GM21619 (cell line): Measurements from ENCODE around the gene KCNG3.

Source experiments
- ATAC-seq: cut with Tn5 transposase; IDR thresholded peaks from one replicate; pipeline ENCODE4 v1.9.1; 2021; ENCODE audit not compliant: unreplicated experiment

The KCNG3 gene

GRCh38 chr2:42486145-42486906 lies 7.5 kb downstream of the KCNG3 start:
- no peak for ATAC-seq

- ATAC-seq, result no peak
Observed at GRCh38 chr2:42480402-42480801, 13.4 kb downstream of the KCNG3 start.

- ATAC-seq, result no peak
Observed at GRCh38 chr2:42474765-42475454, 18.9 kb downstream of the KCNG3 start.

GRCh38 chr2:42470706-42471105 lies 23.1 kb downstream of the KCNG3 start:
- no peak for ATAC-seq

GRCh38 chr2:42464631-42465030 lies 29.2 kb downstream of the KCNG3 start:
- ATAC-seq, result no peak

- no peak for ATAC-seq
Observed at GRCh38 chr2:42463570-42463969, 30.2 kb downstream of the KCNG3 start.

GRCh38 chr2:42459296-42459695 lies 34.5 kb downstream of the KCNG3 start:
- no peak for ATAC-seq

GRCh38 chr2:42458396-42458795 lies 35.4 kb downstream of the KCNG3 start:
- ATAC-seq, result no peak

- ATAC-seq, result no peak
Observed at GRCh38 chr2:42457011-42457410, 36.8 kb downstream of the KCNG3 start.

GRCh38 chr2:42456126-42456839 lies 37.5 kb downstream of the KCNG3 start:
- no peak for ATAC-seq

GRCh38 chr2:42452545-42452944 lies 41.2 kb downstream of the KCNG3 start:
- no peak for ATAC-seq

- ATAC-seq, result no peak
Observed at GRCh38 chr2:42450136-42450535, 43.6 kb downstream of the KCNG3 start.

- ATAC-seq, result no peak
Observed at GRCh38 chr2:42449163-42450087, 44.4 kb downstream of the KCNG3 start.

GRCh38 chr2:42448163-42448562 lies 45.6 kb downstream of the KCNG3 start:
- ATAC-seq, result no peak

- no peak for ATAC-seq
Observed at GRCh38 chr2:42446503-42447271, 47.1 kb downstream of the KCNG3 start.

GRCh38 chr2:42443718-42444399 lies 49.9 kb downstream of the KCNG3 start:
- ATAC-seq, result no peak

- no peak for ATAC-seq
Observed at GRCh38 chr2:42442774-42443173, 51.0 kb downstream of the KCNG3 start.

- no peak for ATAC-seq
Observed at GRCh38 chr2:42438685-42439084, 55.1 kb downstream of the KCNG3 start.

- no peak for ATAC-seq
Observed at GRCh38 chr2:42436370-42436769, 57.4 kb downstream of the KCNG3 start.

- ATAC-seq, result no peak
Observed at GRCh38 chr2:42435628-42436027, 58.2 kb downstream of the KCNG3 start.
